Measurements from ENCODE around the gene DLL4. TPM values are rescaled to one million over a fixed set of nuclear protein-coding genes. Genes with fewer than 3 reads are reported as not detected.

Gene DLL4
- total RNA-seq, 4 donors from 2014 or later, result 18.2 to 31.1 (median 22.6) TPM

DNA sequence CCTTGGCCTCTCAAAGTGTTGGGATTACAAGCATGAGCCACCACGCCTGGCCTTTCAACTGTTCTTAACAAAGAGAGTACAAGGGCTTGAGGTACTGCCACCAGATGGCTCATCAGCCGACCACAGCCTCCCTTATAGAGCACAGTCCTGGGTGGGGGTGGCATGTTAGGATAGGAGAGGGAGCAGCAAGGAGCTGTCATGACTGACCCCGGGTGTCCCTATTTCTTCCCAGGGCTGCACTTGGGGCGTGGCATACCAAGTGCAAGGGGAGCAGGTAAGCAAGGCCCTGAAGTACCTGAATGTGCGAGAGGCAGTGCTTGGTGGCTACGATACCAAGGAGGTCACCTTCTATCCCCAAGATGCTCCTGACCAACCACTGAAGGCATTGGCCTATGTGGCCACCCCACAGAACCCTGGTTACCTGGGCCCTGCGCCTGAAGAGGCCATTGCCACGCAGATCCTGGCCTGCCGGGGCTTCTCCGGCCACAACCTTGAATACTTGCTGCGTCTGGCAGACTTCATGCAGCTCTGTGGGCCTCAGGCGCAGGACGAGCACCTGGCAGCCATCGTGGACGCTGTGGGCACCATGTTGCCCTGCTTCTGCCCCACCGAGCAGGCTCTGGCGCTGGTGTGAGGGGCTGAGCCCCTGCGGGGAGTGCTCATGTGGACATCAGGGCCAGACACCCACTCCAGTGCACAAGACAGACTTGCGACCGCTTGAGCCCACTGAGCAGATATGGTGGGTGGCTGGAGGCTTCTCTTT is 26.2 kb downstream of the DLL4 start:
- H3K36me3 ChIP-seq, result no peaks in the 10 kb centered on the region
- H3K27ac ChIP-seq, result no peak overlapping the region
- DNase-seq, result no peak
- no peak overlapping the region for H3K4me3 ChIP-seq
- H3K9me3 ChIP-seq, result no peaks in the 10 kb centered on the region
- TF ChIP-seq CTCF (IDR thresholded peaks at IDR 0.05) (no peak), POLR2A (IDR thresholded peaks at IDR 0.05) (no peak)
- H3K4me1 ChIP-seq, result peaks cover 0 to 4% of the 10 kb centered on the region in 2 donors
- intact Hi-C loops (cut with DNase I; ENCODE audit: low total_unique reads), result no loop called here
- no peaks in the 10 kb centered on the region for H3K27me3 ChIP-seq

- intact Hi-C loops (cut with DNase I; ENCODE audit: low total_unique reads), result no loop called here
- no peak overlapping the region for H3K27ac ChIP-seq
- H3K9me3 ChIP-seq, result no peaks in the 10 kb centered on the region
- no peak overlapping the region for H3K4me3 ChIP-seq
- DNase-seq, result no peak
- H3K27me3 ChIP-seq, result no peaks in the 10 kb centered on the region
- H3K36me3 ChIP-seq, result no peaks in the 10 kb centered on the region
- TF ChIP-seq CTCF (IDR thresholded peaks at IDR 0.05) (no peak), POLR2A (IDR thresholded peaks at IDR 0.05) (no peak)
- H3K4me1 ChIP-seq, result peaks cover 0 to 4% of the 10 kb centered on the region in 2 donors
Observed at GRCh38 chr15:40955930-40956540, 26.9 kb downstream of the DLL4 start.

DNA sequence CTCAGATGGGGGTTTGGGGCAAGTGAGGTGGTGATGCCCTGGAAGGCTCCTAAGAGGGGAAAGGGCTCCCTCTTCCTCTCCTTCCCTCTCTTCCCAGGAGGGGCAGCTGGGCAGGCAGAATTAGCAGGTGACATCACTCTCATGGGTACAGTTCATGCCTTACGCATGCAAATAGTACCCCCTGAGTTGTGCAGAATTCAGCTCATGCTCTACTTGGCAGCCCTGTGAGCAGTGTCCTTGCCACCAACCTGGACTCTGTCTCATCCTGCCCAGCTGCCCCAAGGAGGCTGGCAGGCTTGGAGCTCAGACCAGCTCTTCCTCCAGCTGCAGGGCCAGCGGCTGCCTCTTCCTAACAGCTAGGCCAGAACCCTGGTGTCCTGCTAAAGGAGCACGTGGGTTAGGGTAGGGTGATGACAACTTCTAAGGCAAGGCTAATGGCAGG is 27.4 kb downstream of the DLL4 start:
- Histone ChIP-seq H3K9me3 (no peaks in the 10 kb centered on the region), H3K4me3 (no peak overlapping the region), H3K27ac (no peak overlapping the region), H3K36me3 (no peaks in the 10 kb centered on the region), H3K27me3 (no peaks in the 10 kb centered on the region), H3K4me1 (peaks cover 0 to 4% of the 10 kb centered on the region in 2 donors)
- no peak for DNase-seq
- intact Hi-C loops (cut with DNase I; ENCODE audit: low total_unique reads), result no loop called here
- TF ChIP-seq POLR2A (IDR thresholded peaks at IDR 0.05) (no peak), CTCF (IDR thresholded peaks at IDR 0.05) (no peak)

- H3K9me3 ChIP-seq, result no peaks in the 10 kb centered on the region
- DNase-seq, result no peak
- no peak overlapping the region for H3K4me3 ChIP-seq
- intact Hi-C loops (cut with DNase I; ENCODE audit: low total_unique reads), result no loop called here
- TF ChIP-seq POLR2A (IDR thresholded peaks at IDR 0.05), result no peak
- no peak for TF ChIP-seq CTCF (IDR thresholded peaks at IDR 0.05)
- peaks cover 0 to 4% of the 10 kb centered on the region in 2 donors for H3K4me1 ChIP-seq
- H3K27ac ChIP-seq, result no peak overlapping the region
- no peaks in the 10 kb centered on the region for H3K36me3 ChIP-seq
- no peaks in the 10 kb centered on the region for H3K27me3 ChIP-seq
Observed at GRCh38 chr15:40957041-40957555, 28.0 kb downstream of the DLL4 start.

- peaks cover 0 to 4% of the 10 kb centered on the region in 2 donors for H3K4me1 ChIP-seq
- no peaks in the 10 kb centered on the region for H3K36me3 ChIP-seq
- H3K9me3 ChIP-seq, result no peaks in the 10 kb centered on the region
- no peak overlapping the region for H3K4me3 ChIP-seq
- no peak overlapping the region for H3K27ac ChIP-seq
- no peaks in the 10 kb centered on the region for H3K27me3 ChIP-seq
- TF ChIP-seq POLR2A (IDR thresholded peaks at IDR 0.05) (no peak), CTCF (IDR thresholded peaks at IDR 0.05) (no peak)
- intact Hi-C loops (cut with DNase I; ENCODE audit: low total_unique reads), result no loop called here
- no peak for DNase-seq
Observed at GRCh38 chr15:40957581-40958051, 28.5 kb downstream of the DLL4 start.

All from uterus (tissue), 4 donors.